ENCODE results near the gene KCNJ3.
"Not testable (repeated sequence)": the region's sequence is repeated elsewhere in the genome, so short reads cannot be mapped to it uniquely, and the experiment has no call there.

KCNJ3 gene

DNA sequence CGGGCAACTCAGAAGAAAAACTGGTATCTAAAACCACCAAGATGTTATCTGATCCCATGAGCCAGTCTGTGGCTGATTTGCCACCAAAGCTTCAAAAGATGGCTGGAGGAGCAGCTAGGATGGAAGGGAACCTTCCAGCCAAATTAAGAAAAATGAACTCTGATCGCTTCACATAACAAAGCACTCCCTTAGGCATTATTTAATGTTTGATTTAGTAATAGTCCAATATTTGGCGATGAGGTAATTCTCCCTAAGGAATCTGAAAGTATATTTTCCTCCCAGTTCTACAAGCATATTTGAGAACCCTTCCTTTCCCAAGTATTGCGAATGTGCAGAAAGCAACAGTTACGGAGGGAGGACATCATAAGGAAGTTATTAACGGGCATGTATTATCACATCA is 156.6 kb downstream of the KCNJ3 start:
- DNase-seq (ENCODE audit: low read depth): no peak
- in situ Hi-C loops (cut with HindIII; ENCODE audit: low sequenced_read_pairs): no loop called here
- TF ChIP-seq, protein P1, sequence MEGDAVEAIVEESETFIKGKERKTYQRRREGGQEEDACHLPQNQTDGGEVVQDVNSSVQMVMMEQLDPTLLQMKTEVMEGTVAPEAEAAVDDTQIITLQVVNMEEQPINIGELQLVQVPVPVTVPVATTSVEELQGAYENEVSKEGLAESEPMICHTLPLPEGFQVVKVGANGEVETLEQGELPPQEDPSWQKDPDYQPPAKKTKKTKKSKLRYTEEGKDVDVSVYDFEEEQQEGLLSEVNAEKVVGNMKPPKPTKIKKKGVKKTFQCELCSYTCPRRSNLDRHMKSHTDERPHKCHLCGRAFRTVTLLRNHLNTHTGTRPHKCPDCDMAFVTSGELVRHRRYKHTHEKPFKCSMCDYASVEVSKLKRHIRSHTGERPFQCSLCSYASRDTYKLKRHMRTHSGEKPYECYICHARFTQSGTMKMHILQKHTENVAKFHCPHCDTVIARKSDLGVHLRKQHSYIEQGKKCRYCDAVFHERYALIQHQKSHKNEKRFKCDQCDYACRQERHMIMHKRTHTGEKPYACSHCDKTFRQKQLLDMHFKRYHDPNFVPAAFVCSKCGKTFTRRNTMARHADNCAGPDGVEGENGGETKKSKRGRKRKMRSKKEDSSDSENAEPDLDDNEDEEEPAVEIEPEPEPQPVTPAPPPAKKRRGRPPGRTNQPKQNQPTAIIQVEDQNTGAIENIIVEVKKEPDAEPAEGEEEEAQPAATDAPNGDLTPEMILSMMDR (IDR thresholded peaks at IDR 0.05; ENCODE audit: low read depth, low read length, missing control alignments): no peak

DNA sequence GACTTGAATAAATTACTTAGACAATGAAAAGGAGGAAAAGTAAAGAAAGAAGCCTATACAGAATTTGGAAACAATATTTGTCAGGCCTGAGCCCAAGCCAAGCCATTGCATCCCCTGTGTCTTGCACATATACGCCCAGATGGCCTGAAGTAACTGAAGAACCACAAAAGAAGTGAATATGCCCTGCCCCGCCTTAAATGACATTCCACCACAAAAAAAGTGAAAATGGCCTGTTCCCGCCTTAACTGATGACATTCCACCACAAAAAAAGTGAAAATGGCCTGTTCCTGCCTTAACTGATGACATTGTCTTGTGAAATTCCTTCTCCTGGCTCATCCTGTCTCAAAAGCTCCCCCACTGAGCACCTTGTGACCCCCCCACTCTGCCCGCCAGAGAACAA is 168.7 kb downstream of the KCNJ3 start:
- DNase-seq (ENCODE audit: low read depth); H3K4me3 ChIP-seq (ENCODE audit: low read depth, low read length); in situ Hi-C loops (cut with HindIII; ENCODE audit: low sequenced_read_pairs): not testable (repeated sequence)

More for the DNA sequence above, 156.6 kb downstream of the KCNJ3 start:
- H3K4me3 ChIP-seq (ENCODE audit: low read depth, low read length): no peak overlapping the region

DNA sequence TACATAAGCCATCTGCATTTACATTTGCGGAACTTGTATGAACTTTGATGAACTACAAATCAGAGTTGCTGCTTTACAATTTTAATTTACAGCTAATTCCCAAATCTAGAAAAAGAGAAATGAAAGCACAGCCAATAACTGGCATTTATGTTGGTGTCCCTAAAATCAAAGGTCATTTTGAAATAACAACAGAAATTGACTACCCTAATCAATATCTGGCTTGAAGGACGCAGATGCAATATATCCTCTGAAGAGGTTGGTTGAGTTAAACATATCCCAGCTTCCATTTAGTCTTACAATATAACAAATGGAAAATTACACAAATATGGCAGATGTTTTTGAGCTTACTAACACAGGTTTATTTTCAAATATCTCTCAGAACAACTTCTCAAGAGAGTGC is 177.5 kb downstream of the KCNJ3 start:
- H3K4me3 ChIP-seq (ENCODE audit: low read depth, low read length): no peak overlapping the region

DNA sequence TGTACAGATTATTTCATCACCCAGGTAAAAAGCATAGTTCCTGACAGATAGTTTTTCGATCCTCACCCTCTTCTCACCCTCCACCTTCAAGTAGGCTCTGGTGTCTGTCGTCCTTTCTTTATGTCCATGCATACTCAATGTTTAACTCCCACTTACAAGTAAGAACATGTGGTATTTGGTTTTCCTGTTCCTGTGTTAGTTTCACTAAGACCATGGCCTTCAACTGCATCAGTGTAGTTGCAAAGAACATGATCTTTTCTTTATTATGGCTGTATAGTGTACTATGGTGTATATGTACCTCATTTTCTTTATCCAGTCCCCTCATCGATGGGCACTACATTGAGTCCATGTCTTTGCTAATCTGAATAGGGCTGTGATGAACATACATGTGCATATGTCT is 184.2 kb downstream of the KCNJ3 start:
- TF ChIP-seq, protein P1 (IDR thresholded peaks at IDR 0.05; ENCODE audit: low read depth, low read length, missing control alignments): no peak
- H3K4me3 ChIP-seq (ENCODE audit: low read depth, low read length): no peak overlapping the region
- in situ Hi-C loops (cut with HindIII; ENCODE audit: low sequenced_read_pairs): no loop called here
- DNase-seq (ENCODE audit: low read depth): no peak

More for the DNA sequence above, 177.5 kb downstream of the KCNJ3 start:
- no peak for DNase-seq (ENCODE audit: low read depth)
- in situ Hi-C loops (cut with HindIII; ENCODE audit: low sequenced_read_pairs): no loop called here
- TF ChIP-seq, protein P1 (IDR thresholded peaks at IDR 0.05; ENCODE audit: low read depth, low read length, missing control alignments): no peak

DNA sequence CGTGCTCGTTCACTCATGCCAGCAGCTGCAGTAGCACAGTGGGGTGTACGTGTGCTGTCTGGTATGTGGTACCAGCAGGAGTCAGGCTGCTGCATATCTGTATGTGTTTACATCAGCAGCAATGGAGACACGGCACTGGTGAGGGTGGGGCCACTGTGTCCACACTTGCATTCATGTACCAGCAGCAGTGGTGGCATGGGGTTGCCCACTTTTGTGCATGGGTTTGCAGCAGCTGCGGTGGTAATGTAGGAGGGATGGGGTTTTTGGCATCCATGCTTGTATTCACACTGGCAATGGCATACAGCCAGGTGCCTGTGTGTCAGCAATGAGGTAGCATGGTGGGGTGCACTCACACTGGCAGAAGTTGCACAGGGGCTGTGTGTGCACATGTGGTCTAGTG is 187.8 kb downstream of the KCNJ3 start:
- H3K4me3 ChIP-seq (ENCODE audit: low read depth, low read length): no peak overlapping the region
- DNase-seq (ENCODE audit: low read depth): no peak
- in situ Hi-C loops (cut with HindIII; ENCODE audit: low sequenced_read_pairs): no loop called here
- TF ChIP-seq, protein P1 (IDR thresholded peaks at IDR 0.05; ENCODE audit: low read depth, low read length, missing control alignments): no peak

DNA sequence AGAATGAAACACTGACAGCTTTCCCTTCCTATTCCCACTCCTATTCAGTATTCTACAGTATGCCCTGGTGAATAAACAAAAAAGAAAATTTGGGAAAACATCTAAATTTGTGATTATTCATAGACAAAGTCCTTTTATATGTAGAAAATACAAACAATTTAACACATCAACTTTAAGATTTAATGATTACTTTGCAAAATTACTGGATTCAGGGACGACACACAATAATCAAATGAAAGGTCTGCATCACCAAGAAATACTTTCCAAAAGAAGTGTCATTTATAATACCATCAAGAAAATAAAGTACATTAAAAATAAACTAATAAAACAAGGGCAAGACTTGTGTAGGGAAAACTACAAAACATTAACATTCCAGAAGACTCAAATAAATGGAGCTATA is 199.8 kb downstream of the KCNJ3 start:
- in situ Hi-C loops (cut with HindIII; ENCODE audit: low sequenced_read_pairs): no loop called here
- H3K4me3 ChIP-seq (ENCODE audit: low read depth, low read length): no peak overlapping the region
- no peak for DNase-seq (ENCODE audit: low read depth)
- TF ChIP-seq, protein P1 (IDR thresholded peaks at IDR 0.05; ENCODE audit: low read depth, low read length, missing control alignments): no peak

DNA sequence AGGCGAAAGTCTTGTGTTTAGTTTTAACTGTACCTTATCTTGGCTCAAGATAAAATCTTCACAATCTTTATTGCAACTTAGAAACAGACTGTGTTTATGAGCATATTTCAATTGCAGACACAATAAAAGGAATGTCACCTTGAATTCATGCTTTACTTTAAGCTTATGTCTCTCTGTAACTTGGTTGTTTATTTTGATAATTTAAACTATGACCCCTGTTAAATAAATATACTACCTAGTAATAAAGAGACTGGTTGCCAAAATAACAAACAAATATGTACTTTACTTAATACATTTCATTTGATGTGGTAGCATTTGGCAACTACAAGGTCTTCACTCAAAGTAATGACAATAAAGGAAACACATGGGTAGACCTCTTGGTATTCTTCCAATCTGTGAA is 202.6 kb downstream of the KCNJ3 start:
- TF ChIP-seq, protein P1 (IDR thresholded peaks at IDR 0.05; ENCODE audit: low read depth, low read length, missing control alignments): no peak
- no peak for DNase-seq (ENCODE audit: low read depth)
- no peak overlapping the region for H3K4me3 ChIP-seq (ENCODE audit: low read depth, low read length)
- in situ Hi-C loops (cut with HindIII; ENCODE audit: low sequenced_read_pairs): no loop called here
